K562 (cell line): ENCODE results near the gene SLC9A1. TPM values are rescaled to one million over a fixed set of nuclear protein-coding genes. Genes with fewer than 3 reads are reported as not detected.

Experiments
- ATAC-seq: fragments of 200-7000 bp; cut with Tn5 transposase; 3 replicates; pipeline ENCODE4 v1.9.1; 2020; ENCODE audit warnings: moderate library complexity
- BruUV-seq: library from RNA; stranded (reverse); fragments of 400-500 nt; replicated peaks from 2 replicates; lab custom pipeline; 2021; lab: Mats Ljungman, UMichigan
- CTCF ChIA-PET: fragments of 300-600 bp; formaldehyde crosslinking; extraction: SDS; loops from one replicate; lab custom pipeline; 2021; ENCODE audit warnings: low intra/inter-chr PET ratio; lab: Yijun Ruan, JAX
- POLR2A ChIA-PET: fragments of 300-600, 350-650 bp; sonication (Branson Sonifier 250); formaldehyde crosslinking; extraction: SDS; loops from one replicate; lab custom pipeline; 2021; ENCODE audit warnings: antibody characterized with exemption, inconsistent platforms; lab: Yijun Ruan, JAX
- DNase-seq, 4 experiments: peaks; one replicate each; pipeline versions ENCODE4 v3.0.0 to v3.0.0-alpha.2; 2011 to 2018; ENCODE audit warnings: low spot score in 3 of 4, mixed read lengths in 3 of 4; ENCODE audit errors: extremely low read depth in 1 of 4
- FAIRE-seq: peaks from 2 replicates; lab custom pipeline; 2011; peaks lifted over from hg19 to GRCh38; lab: Jason Lieb, UNC
- H2AFZ ChIP-seq: 2 replicates; pipeline ENCODE4 v1.6.0; 2011; ENCODE audit warnings: low read depth, low read length, control low read depth, inconsistent platforms
- H3K27ac ChIP-seq: fragments of 200-600 bp; 3 replicates; pipeline ENCODE4 v1.8.0; 2011; ENCODE audit warnings: low read depth, mild to moderate bottlenecking, control low read depth, inconsistent platforms, low read length, moderate library complexity, mixed read lengths; ENCODE audit errors: extremely low read depth
- H3K27me3 ChIP-seq, 2 experiments: fragments of 300-600 bp in 1 of 2; 2 replicates in 1 of 2; 3 replicates in 1 of 2; pipeline versions ENCODE4 v1.6.0 to v1.8.0; 2011; ENCODE audit warnings: inconsistent platforms in 2 of 2, low read length in 2 of 2, mild to moderate bottlenecking in 1 of 2, mixed read lengths in 1 of 2, moderate library complexity in 1 of 2; ENCODE audit not compliant: control insufficient read depth in 2 of 2, insufficient read depth in 2 of 2
- H3K36me3 ChIP-seq: fragments of 300-600 bp; 3 replicates; pipeline ENCODE4 v1.8.0; 2011; ENCODE audit warnings: mild to moderate bottlenecking, low read length, inconsistent platforms; ENCODE audit not compliant: control insufficient read depth, insufficient read depth
- H3K4me1 ChIP-seq, 2 experiments: fragments of 200-600 bp in 1 of 2; replicated peaks in 1 of 2; 2 replicates in 1 of 2; 3 replicates in 1 of 2; pipeline versions ENCODE4 v1.5.1 to v1.8.0; 2011; ENCODE audit warnings: inconsistent platforms in 2 of 2, low read length in 2 of 2, mild to moderate bottlenecking in 1 of 2, mixed read lengths in 1 of 2, moderate library complexity in 1 of 2; ENCODE audit not compliant: control insufficient read depth in 2 of 2, insufficient read depth in 2 of 2
- H3K4me2 ChIP-seq: 2 replicates; pipeline ENCODE4 v1.6.1; 2011; ENCODE audit warnings: low read length, control low read depth, inconsistent platforms, mixed read lengths; ENCODE audit not compliant: insufficient read depth
- H3K4me3 ChIP-seq: fragments of 200-600 bp; sonication (generic), shearing (Covaris generic); 2 replicates; pipeline ENCODE4 v1.5.1; 2016; ENCODE audit warnings: control low read depth, inconsistent platforms
- H3K79me2 ChIP-seq: fragments of 200-600 bp; 3 replicates; pipeline ENCODE4 v1.8.0; 2011; ENCODE audit warnings: low read length, inconsistent platforms; ENCODE audit not compliant: control insufficient read depth, insufficient read depth
- H3K9ac ChIP-seq, 2 experiments: 2 replicates each; pipeline versions ENCODE4 v1.6.0 to v1.6.1; 2011; ENCODE audit warnings: low read depth in 2 of 2, low read length in 2 of 2, control low read depth in 1 of 2, inconsistent platforms in 1 of 2, mild to moderate bottlenecking in 1 of 2, mixed read lengths in 1 of 2; ENCODE audit not compliant: insufficient read depth in 1 of 2
- H3K9me1 ChIP-seq: one replicate; pipeline ENCODE4 v1.6.0; 2011; ENCODE audit warnings: inconsistent platforms, mild to moderate bottlenecking, low read length, moderate library complexity; ENCODE audit not compliant: control insufficient read depth, insufficient read depth
- H3K9me3 ChIP-seq: replicated peaks from 2 replicates; pipeline ENCODE4 v1.5.1; 2011; ENCODE audit warnings: low read depth, low read length, inconsistent platforms; ENCODE audit not compliant: control insufficient read depth, insufficient read depth
- H4K20me1 ChIP-seq: replicated peaks from 2 replicates; pipeline ENCODE4 v1.6.1; 2011; ENCODE audit warnings: low read length, inconsistent platforms, mixed read lengths; ENCODE audit not compliant: control insufficient read depth, insufficient read depth
- ARNT ChIP-seq, 2 experiments: fragments of 450-650 bp; IDR thresholded peaks; 2 replicates each; pipeline ENCODE4 v1.6.1; 2016; ENCODE audit warnings: mild to moderate bottlenecking in 1 of 2
- CHD4 ChIP-seq: fragments of 200-600 bp; sonication (generic); IDR thresholded peaks from 3 replicates; pipeline ENCODE4 v1.6.1; 2012; ENCODE audit warnings: low read depth, mild to moderate bottlenecking, mixed read lengths, low read length, inconsistent platforms; ENCODE audit not compliant: insufficient read depth, insufficient replicate concordance, poor library complexity, severe bottlenecking
- DPF2 ChIP-seq: fragments of 450-650 bp; IDR thresholded peaks from 2 replicates; pipeline ENCODE4 v1.6.1; 2016
- E2F3 ChIP-seq: fragments of 250-450 bp; sonication (Bioruptor Pico); IDR thresholded peaks from 2 replicates; pipeline ENCODE4 v1.4.0; 2020; ENCODE audit warnings: mild to moderate bottlenecking
- HOXB6 ChIP-seq: fragments of 250-450 bp; sonication (Bioruptor Pico); IDR thresholded peaks from 2 replicates; pipeline ENCODE4 v1.5.1; 2022; ENCODE audit warnings: mild to moderate bottlenecking, borderline replicate concordance
- KDM5B ChIP-seq: fragments of 200-600 bp; sonication (generic); IDR thresholded peaks from 2 replicates; pipeline ENCODE4 v1.6.1; 2012; ENCODE audit warnings: low read depth, mild to moderate bottlenecking, moderate library complexity, low read length, control low read depth, inconsistent platforms; ENCODE audit not compliant: insufficient replicate concordance
- L3MBTL2 ChIP-seq: fragments of 450-650 bp; IDR thresholded peaks from 2 replicates; pipeline ENCODE4 v1.6.1; 2016; ENCODE audit warnings: mild to moderate bottlenecking, moderate library complexity
- MTA1 ChIP-seq: fragments of 450-650 bp; IDR thresholded peaks from 2 replicates; pipeline ENCODE4 v1.6.1; 2017; ENCODE audit warnings: borderline replicate concordance
- NELFE ChIP-seq: IDR thresholded peaks from 2 replicates; pipeline ENCODE4 v1.6.1; 2011; ENCODE audit warnings: mild to moderate bottlenecking; ENCODE audit not compliant: insufficient read depth, insufficient read length
- PCBP2 ChIP-seq: fragments of 200-400 bp; formaldehyde crosslinking; IDR thresholded peaks from 2 replicates; pipeline ENCODE4 v1.6.1; 2018; ENCODE audit warnings: low read length, low read depth, mild to moderate bottlenecking, moderate library complexity; ENCODE audit not compliant: poor library complexity, severe bottlenecking
- RBFOX2 ChIP-seq: fragments of 200-400 bp; formaldehyde crosslinking; IDR thresholded peaks from 2 replicates; pipeline ENCODE4 v1.6.1; 2017; ENCODE audit warnings: low read depth, mild to moderate bottlenecking, low read length, moderate library complexity
- SMAD4 ChIP-seq: fragments of 250-450 bp; sonication (Bioruptor Pico); conservative IDR thresholded peaks from 2 replicates; pipeline ENCODE4 v1.8.0; 2021; ENCODE audit warnings: inconsistent platforms, mild to moderate bottlenecking, moderate library complexity
- SMARCA4 ChIP-seq: fragments of 450-650 bp; IDR thresholded peaks from 2 replicates; pipeline ENCODE4 v1.6.1; 2016
- ZBTB8A ChIP-seq: fragments of 450-650 bp; IDR thresholded peaks from 2 replicates; pipeline ENCODE4 v1.6.1; 2018; ENCODE audit warnings: mild to moderate bottlenecking, moderate library complexity; ENCODE audit not compliant: partially characterized antibody
- ZKSCAN3 ChIP-seq: fragments of 250-450 bp; sonication (Bioruptor Pico); IDR thresholded peaks from 2 replicates; pipeline ENCODE4 v1.4.0; 2020
- ZNF212 ChIP-seq: fragments of 450-650 bp; formaldehyde crosslinking; IDR thresholded peaks from 2 replicates; pipeline ENCODE4 v1.4.0; 2020; ENCODE audit warnings: mild to moderate bottlenecking
- ZNF445 ChIP-seq: fragments of 250-450 bp; sonication (Bioruptor Pico); IDR thresholded peaks from 2 replicates; pipeline ENCODE4 v1.4.0; 2020; ENCODE audit warnings: low read depth, mild to moderate bottlenecking, moderate library complexity
- WGBS: fragments of 100-300 bp; shearing (Covaris generic); methylation state at CpG from one replicate; pipeline ENCODE4 v1.1.6; 2016; ENCODE audit warnings: low coverage, mixed read lengths; ENCODE audit not compliant: insufficient coverage; ENCODE audit errors: missing lambda C conversion rate; 5-methylcytosine and 5-hydroxymethylcytosine counted together
- in situ Hi-C: fragments of 300-500 bp; cut with MboI; formaldehyde crosslinking; loops from 4 replicates; pipeline ENCODE4 v1.15.0; 2018; ENCODE audit warnings: inconsistent platforms, mixed read lengths
- intact Hi-C: fragments of 100-400 bp; cut with micrococcal nuclease; formaldehyde crosslinking; loops from 2 replicates; pipeline ENCODE4 v1.14.2; 2022
- polyA plus RNA-seq, 8 experiments: library from polyadenylated mRNA; depleted of rRNA in 4 of 8; stranded (reverse) in 5 of 8; unstranded in 3 of 8; fragments of >200 nt; fragmentation: Nextera tagmentation in 2 of 8; fragmentation: Illumina TruSeq in 1 of 8; extraction: Ambion mirVana in 2 of 8; extraction: Trizol in 1 of 8; gene quantifications; 2 replicates each; pipeline versions ENCODE4 v1.2.1 to v1.2.3, GENCODE V29; 2011 to 2014; ENCODE audit warnings: inconsistent platforms in 1 of 8, missing spikeins in 1 of 8
- total RNA-seq, 7 experiments: library from RNA; depleted of rRNA in 6 of 7; stranded (reverse); fragments of >200 nt in 6 of 7; fragmentation: Illumina TruSeq in 2 of 7; extraction: Trizol in 2 of 7; gene quantifications; 2 replicates each; pipeline versions ENCODE4 v1.2.1 to v1.2.3, GENCODE V29; 2011 to 2021; ENCODE audit warnings: low replicate concordance in 1 of 7
- TF ChIP-seq, protein P1 (sequence below): IDR thresholded peaks from 3 replicates; pipeline ENCODE4 v1.6.1; 2011; ENCODE audit warnings: borderline replicate concordance, mild to moderate bottlenecking; ENCODE audit not compliant: insufficient read length, insufficient read depth
- TF ChIP-seq, protein P2 (sequence below): sonication (generic); formaldehyde crosslinking; IDR thresholded peaks from 2 replicates; pipeline ENCODE4 v1.8.1; 2023; ENCODE audit warnings: mild to moderate bottlenecking, missing genetic modification reagents
- TF ChIP-seq, protein P3 (sequence below): fragments of 250-450 bp; sonication (Bioruptor Pico); IDR thresholded peaks from 2 replicates; pipeline ENCODE4 v1.4.0; 2020

Gene SLC9A1
- total and polyA plus RNA-seq, 9 of the 15 experiments (the other 6 are each of a cell fraction or from before 2014, with no cell fraction given) = 0.59 to 14.4 (median 2.0) TPM

DNA sequence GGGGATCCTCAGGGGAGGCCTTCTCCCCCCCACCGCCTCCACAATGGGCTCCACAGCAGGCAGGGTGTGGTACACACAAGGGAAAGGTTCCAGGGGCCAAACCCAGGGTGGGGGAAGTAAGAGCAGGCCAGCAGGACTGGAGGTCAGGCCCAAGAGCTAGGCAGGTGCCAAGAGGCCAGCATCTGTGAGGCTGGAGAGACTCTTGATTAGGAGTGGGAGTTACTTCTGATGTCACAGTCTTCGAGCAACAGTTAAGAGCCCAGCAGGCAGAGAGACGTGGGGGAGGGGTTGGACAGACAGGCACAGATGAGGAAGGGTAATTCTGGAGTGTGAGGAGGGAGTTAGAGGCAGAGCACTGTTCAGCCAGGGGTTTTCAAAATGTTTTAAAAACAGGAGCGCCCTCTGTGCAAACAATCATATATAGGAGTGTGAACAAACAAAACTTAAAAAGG lies 55.8 kb downstream of the SLC9A1 start:
- no peaks in the 10 kb centered on the region for H3K79me2 ChIP-seq
- TSS peak; percentile 57 for BruUV-seq
- ATAC-seq (peak; percentile 68), FAIRE-seq (peak; percentile 95), DNase-seq (peak; percentile 57 to 91 (median 70))
- H4K20me1 ChIP-seq = peaks cover 6% of the 10 kb centered on the region; the same call in 1 of the 2 replicates
- peak overlapping the region; percentile 58; the same call in 2 of the 3 replicates for H3K27ac ChIP-seq
- peak overlapping the region; percentile 28 to 83; a peak in 3 of 4 replicates for H3K9ac ChIP-seq
- H3K4me1 ChIP-seq = peaks cover 18 to 48% of the 10 kb centered on the region in 2 experiments
- intact Hi-C loops (no loop called here), in situ Hi-C loops (loop anchor here (5.0 kb wide), 2 partner anchors 52 to 102 kb away; no protein-coding TSS in a partner anchor)
- 0 out of 3 replicates have a peak, but pooled peaks cover 3% of the 10 kb centered on the region for H3K36me3 ChIP-seq
- H3K9me1 ChIP-seq = peaks cover 5% of the 10 kb centered on the region
- no peak overlapping the region for H3K4me3 ChIP-seq
- H3K27me3 ChIP-seq = no peaks in the 10 kb centered on the region; a peak in 1 of 5 replicates
- H3K4me2 ChIP-seq = peak overlapping the region; percentile 10
- WGBS = 6% methylated on average over 4 of the region's 4 CpGs
- CTCF ChIA-PET = interaction anchor here (0.6 to 9.5 kb wide), 6 partner anchors 45 to 186 kb away, joined by 3 to 227 read pairs (median 6); no protein-coding TSS in a partner anchor
- no peaks in the 10 kb centered on the region for H3K9me3 ChIP-seq
- H2AFZ ChIP-seq = peak overlapping the region; percentile 69
- POLR2A ChIA-PET = interaction anchor here (0.8 to 3.1 kb wide), 7 partner anchors 13 to 298 kb away, joined by 3 to 16 read pairs (median 5); partner anchors contain the start of gene SLC9A1
- TF ChIP-seq, protein P1, sequence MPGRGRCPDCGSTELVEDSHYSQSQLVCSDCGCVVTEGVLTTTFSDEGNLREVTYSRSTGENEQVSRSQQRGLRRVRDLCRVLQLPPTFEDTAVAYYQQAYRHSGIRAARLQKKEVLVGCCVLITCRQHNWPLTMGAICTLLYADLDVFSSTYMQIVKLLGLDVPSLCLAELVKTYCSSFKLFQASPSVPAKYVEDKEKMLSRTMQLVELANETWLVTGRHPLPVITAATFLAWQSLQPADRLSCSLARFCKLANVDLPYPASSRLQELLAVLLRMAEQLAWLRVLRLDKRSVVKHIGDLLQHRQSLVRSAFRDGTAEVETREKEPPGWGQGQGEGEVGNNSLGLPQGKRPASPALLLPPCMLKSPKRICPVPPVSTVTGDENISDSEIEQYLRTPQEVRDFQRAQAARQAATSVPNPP = no peak
- TF ChIP-seq MTA1 (peak; percentile 66), ZNF445 (CRISPR knock-in tag) (peak; percentile 33; the same call in 1 of the 2 replicates), KDM5B (no peak), SMAD4 (CRISPR knock-in tag) (peak; percentile 71; the same call in 1 of the 2 replicates), ZKSCAN3 (no peak), E2F3 (CRISPR knock-in tag) (no peak), L3MBTL2 (peak; percentile 45; the same call in 1 of the 2 replicates), HOXB6 (CRISPR knock-in tag) (no peak), SMARCA4 (peak; percentile 64; the same call in 1 of the 2 replicates), ZNF212 (no peak), RBFOX2 (0 out of 2 replicates have a peak, but pooled peaks have one; percentile 1), NELFE (no peak), CHD4 (no peak), DPF2 (peak; percentile 79), ZBTB8A (no peak), ARNT (IDR thresholded peaks at IDR 0.05) (peak; percentile 32 to 65; a peak in 2 of 4 replicates), PCBP2 (no peak)
- TF ChIP-seq, protein P2, sequence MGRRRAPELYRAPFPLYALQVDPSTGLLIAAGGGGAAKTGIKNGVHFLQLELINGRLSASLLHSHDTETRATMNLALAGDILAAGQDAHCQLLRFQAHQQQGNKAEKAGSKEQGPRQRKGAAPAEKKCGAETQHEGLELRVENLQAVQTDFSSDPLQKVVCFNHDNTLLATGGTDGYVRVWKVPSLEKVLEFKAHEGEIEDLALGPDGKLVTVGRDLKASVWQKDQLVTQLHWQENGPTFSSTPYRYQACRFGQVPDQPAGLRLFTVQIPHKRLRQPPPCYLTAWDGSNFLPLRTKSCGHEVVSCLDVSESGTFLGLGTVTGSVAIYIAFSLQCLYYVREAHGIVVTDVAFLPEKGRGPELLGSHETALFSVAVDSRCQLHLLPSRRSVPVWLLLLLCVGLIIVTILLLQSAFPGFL (CRISPR knock-in tag) = no peak
- TF ChIP-seq, protein P3, sequence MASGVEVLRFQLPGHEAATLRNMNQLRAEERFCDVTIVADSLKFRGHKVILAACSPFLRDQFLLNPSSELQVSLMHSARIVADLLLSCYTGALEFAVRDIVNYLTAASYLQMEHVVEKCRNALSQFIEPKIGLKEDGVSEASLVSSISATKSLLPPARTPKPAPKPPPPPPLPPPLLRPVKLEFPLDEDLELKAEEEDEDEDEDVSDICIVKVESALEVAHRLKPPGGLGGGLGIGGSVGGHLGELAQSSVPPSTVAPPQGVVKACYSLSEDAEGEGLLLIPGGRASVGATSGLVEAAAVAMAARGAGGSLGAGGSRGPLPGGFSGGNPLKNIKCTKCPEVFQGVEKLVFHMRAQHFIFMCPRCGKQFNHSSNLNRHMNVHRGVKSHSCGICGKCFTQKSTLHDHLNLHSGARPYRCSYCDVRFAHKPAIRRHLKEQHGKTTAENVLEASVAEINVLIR = 0 out of 2 replicates have a peak, but pooled peaks have one; percentile 45
